Peyer's patch (tissue), 4 donors: ENCODE data around the gene CDH4. TPM values are rescaled to one million over a fixed set of nuclear protein-coding genes. Genes with fewer than 3 reads are reported as not detected.

Source experiments
- DNase-seq, 3 donors: peaks; one replicate each; pipeline ENCODE4 v3.0.0-alpha.2; 2017 to 2019
- H3K27ac ChIP-seq, 4 donors: fragments of 200-600 bp; sonication (generic); one replicate each; pipeline ENCODE4 v1.5.1; 2016 to 2019
- H3K27me3 ChIP-seq, 2 donors: fragments of 200-600 bp; sonication (generic); one replicate each; pipeline ENCODE4 v1.5.1; 2019
- H3K36me3 ChIP-seq, 3 donors: fragments of 200-600 bp; sonication (generic); one replicate each; pipeline ENCODE4 v1.5.1; 2016 to 2019
- H3K4me1 ChIP-seq, 4 donors: fragments of 200-600 bp; sonication (generic); one replicate each; pipeline ENCODE4 v1.5.1; 2016 to 2019
- H3K4me3 ChIP-seq, 4 donors: fragments of 200-600 bp; sonication (generic); 1 replicate in 3 of 4; 2 replicates in 1 of 4; pipeline ENCODE4 v1.5.1; 2016 to 2019; ENCODE audit warnings: mild to moderate bottlenecking in 1 of 4
- H3K9me3 ChIP-seq, 4 donors: fragments of 200-600 bp; sonication (generic); one replicate each; pipeline ENCODE4 v1.5.1; 2016 to 2019; ENCODE audit warnings: mild to moderate bottlenecking in 1 of 4
- POLR2A ChIP-seq, 2 donors: fragments of 450-650 bp; IDR thresholded peaks; one replicate each; pipeline ENCODE4 v1.5.1; 2017; ENCODE audit warnings: antibody characterized with exemption in 2 of 2, mild to moderate bottlenecking in 2 of 2, moderate library complexity in 2 of 2
- total RNA-seq, 4 donors: library from RNA; depleted of rRNA; stranded (reverse); fragments of >200 nt; gene quantifications; one replicate each; pipeline ENCODE4 v1.1.0, GENCODE V29; 2016
- TF ChIP-seq, protein P1 (sequence below), 6 experiments: fragments of 450-650 bp in 4 of 6; fragments of 200-600 bp in 2 of 6; sonication (generic) in 1 of 6; IDR thresholded peaks; one replicate each; pipeline ENCODE4 v1.5.1; 2017 to 2019; ENCODE audit warnings: antibody characterized with exemption in 6 of 6, mild to moderate bottlenecking in 3 of 6, moderate library complexity in 1 of 6

CDH4 gene
- total RNA-seq, 4 donors from 2014 or later = 0.27 TPM; not detected in 3

DNA sequence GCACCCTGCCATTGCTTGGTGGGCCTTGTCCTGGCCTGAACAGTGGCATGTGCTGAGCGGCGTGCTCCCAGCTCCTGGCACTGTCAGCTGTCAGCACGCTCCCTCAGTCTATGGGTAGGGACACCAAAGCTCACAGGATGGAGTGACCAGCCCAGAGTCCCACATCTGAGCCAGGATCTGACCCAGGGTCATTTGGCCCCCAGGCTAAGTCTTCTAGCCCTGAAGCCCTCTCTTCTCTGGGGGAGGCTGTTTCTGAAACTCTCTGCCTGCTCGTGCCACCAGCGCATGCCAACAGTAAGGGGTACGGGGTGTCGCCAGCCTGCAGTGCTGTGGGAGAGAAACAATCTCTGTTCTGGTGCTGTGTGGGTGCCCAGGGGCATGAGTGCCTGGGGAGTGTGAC, 37.1 kb downstream of the CDH4 start:
- TF ChIP-seq, protein P1, sequence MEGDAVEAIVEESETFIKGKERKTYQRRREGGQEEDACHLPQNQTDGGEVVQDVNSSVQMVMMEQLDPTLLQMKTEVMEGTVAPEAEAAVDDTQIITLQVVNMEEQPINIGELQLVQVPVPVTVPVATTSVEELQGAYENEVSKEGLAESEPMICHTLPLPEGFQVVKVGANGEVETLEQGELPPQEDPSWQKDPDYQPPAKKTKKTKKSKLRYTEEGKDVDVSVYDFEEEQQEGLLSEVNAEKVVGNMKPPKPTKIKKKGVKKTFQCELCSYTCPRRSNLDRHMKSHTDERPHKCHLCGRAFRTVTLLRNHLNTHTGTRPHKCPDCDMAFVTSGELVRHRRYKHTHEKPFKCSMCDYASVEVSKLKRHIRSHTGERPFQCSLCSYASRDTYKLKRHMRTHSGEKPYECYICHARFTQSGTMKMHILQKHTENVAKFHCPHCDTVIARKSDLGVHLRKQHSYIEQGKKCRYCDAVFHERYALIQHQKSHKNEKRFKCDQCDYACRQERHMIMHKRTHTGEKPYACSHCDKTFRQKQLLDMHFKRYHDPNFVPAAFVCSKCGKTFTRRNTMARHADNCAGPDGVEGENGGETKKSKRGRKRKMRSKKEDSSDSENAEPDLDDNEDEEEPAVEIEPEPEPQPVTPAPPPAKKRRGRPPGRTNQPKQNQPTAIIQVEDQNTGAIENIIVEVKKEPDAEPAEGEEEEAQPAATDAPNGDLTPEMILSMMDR (IDR thresholded peaks at IDR 0.05) = no peak
- no peak for TF ChIP-seq POLR2A (IDR thresholded peaks at IDR 0.05)
- Histone ChIP-seq H3K27ac (no peak overlapping the region), H3K27me3 (no peaks in the 10 kb centered on the region), H3K4me1 (no peaks in the 10 kb centered on the region), H3K36me3 (no peaks in the 10 kb centered on the region), H3K9me3 (no peaks in the 10 kb centered on the region), H3K4me3 (no peak overlapping the region)
- DNase-seq = no peak

DNA sequence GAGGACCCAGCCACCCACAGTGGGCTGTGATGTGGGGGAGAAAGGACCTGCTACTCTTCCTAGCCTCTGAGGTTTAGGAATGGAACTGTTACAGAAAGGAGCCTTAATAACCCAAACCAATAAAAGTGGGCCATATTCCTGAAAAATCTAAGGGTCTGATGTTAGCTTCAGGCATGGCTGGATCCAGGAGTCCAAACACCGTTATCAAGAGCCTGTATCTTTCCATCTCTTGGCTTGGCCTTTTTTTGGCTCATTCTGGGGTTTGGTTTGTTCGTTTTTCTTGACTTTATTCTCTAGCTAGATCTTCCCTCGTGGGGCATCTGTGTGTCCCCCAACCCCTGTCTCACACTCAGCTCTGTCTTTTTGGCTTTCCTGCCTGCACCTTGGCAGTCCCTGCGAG, 38.7 kb downstream of the CDH4 start:
- Histone ChIP-seq H3K36me3 (no peaks in the 10 kb centered on the region), H3K27me3 (no peaks in the 10 kb centered on the region), H3K4me1 (no peaks in the 10 kb centered on the region), H3K4me3 (no peak overlapping the region), H3K27ac (no peak overlapping the region), H3K9me3 (no peaks in the 10 kb centered on the region)
- TF ChIP-seq, protein P1 (IDR thresholded peaks at IDR 0.05) = no peak
- no peak for TF ChIP-seq POLR2A (IDR thresholded peaks at IDR 0.05)
- DNase-seq = no peak

DNA sequence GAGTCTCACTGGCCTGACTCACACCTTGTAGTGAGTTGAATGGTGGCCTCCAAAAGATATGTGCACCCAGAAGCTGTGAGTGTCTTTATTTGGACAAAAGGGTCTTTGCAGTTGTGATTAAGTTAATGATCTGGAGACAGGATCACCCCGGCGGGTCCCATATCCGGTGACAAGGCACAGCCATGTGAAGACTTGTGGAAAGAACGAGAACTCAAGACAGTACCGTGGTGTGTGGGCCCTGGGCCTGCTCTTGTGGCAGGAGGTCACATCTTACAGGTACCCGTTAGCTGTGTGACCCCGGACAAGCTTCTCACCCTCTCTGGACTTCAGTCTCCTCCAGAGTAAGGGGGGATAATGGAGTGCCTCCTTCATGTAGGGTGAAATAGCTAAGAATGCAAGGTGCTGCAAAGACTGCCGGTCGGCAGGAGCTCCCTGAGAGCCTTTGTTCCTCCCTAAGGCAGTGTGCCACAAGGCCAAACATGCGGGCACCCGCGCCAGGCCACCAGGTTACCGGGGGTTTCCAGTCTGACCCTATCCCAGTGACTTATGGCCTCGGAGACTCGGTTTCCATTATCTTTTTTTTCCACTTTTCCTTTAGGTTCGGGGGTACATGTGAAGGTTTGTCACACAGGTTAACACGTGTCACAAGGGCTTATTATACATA, 39.2 kb downstream of the CDH4 start:
- no peak for DNase-seq

DNA sequence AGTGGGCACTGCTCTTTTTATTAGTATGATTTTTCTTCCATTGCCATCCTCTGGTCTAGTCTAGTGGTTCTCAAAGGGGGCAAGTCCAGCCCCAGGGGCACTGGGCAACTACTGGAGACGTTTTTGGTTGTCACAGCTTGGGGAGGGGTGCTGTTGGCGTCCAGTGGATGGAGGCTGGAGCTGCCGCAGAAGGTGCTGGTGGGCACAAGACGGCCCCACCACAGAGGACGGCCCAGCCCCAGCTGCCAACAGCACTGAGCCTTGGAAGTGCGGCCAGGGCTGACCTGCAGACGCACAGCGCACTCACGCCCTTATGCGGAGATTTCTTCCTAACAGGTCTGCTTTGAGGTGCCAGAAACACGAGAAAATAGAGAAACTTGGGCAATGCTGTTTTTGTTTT, 40.3 kb downstream of the CDH4 start:
- no peak for TF ChIP-seq POLR2A (IDR thresholded peaks at IDR 0.05)
- TF ChIP-seq, protein P1 (IDR thresholded peaks at IDR 0.05) = no peak
- no peak for DNase-seq

More for the DNA sequence above, 39.2 kb downstream of the CDH4 start:
- no peak overlapping the region for H3K4me3 ChIP-seq
- H3K36me3 ChIP-seq = no peaks in the 10 kb centered on the region
- H3K27me3 ChIP-seq = no peaks in the 10 kb centered on the region
- H3K4me1 ChIP-seq = no peaks in the 10 kb centered on the region
- no peak for TF ChIP-seq POLR2A (IDR thresholded peaks at IDR 0.05)
- TF ChIP-seq, protein P1 (IDR thresholded peaks at IDR 0.05) = no peak
- no peaks in the 10 kb centered on the region for H3K9me3 ChIP-seq
- H3K27ac ChIP-seq = no peak overlapping the region

DNA sequence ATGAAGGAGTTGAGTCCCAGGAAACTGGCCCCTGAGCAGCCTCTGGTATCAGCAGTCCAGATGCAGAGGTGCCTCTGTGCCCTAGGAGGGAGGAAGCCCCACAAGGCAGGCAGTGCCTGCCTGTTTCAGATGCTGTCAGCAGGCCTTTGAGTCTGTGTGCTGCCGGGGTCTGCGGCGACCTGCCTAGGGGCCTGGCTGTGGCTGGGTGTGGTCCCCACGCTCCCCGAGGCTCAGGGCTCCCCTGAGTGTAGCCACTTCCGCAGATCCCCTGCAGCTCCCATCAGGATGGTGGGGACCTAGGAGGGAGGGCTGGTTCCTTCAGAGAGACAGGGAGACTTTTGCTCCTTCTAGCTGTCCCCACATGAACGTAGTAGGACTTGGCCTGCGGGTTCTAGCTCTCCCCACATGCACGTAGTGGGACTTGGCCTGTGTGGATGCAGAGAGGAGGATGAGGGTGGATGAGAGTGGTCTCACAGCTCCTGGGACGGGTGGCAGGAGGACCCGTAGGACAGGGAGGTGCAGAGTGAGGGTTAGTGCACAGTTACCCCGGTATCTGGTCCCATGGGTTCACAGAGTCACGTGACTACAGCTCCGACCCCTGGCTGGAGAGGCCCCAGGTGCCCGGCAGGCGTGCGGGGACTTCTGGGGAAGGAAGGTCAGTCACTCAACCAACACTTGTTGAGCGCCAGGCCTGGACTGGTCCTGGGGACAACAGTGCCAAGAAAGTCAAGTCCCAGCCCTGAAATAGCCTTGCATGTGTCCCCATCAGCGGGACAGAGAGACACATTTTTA, 41.0 kb downstream of the CDH4 start:
- H3K27me3 ChIP-seq = no peaks in the 10 kb centered on the region
- TF ChIP-seq, protein P1 (IDR thresholded peaks at IDR 0.05) = no peak
- TF ChIP-seq POLR2A (IDR thresholded peaks at IDR 0.05) = no peak
- no peak for DNase-seq
- no peaks in the 10 kb centered on the region for H3K36me3 ChIP-seq
- H3K4me1 ChIP-seq = no peaks in the 10 kb centered on the region
- no peak overlapping the region for H3K27ac ChIP-seq
- H3K4me3 ChIP-seq = no peak overlapping the region
- H3K9me3 ChIP-seq = no peaks in the 10 kb centered on the region

More for the DNA sequence above, 40.3 kb downstream of the CDH4 start:
- H3K27me3 ChIP-seq = no peaks in the 10 kb centered on the region
- H3K4me3 ChIP-seq = no peak overlapping the region
- no peaks in the 10 kb centered on the region for H3K9me3 ChIP-seq
- no peaks in the 10 kb centered on the region for H3K4me1 ChIP-seq
- H3K36me3 ChIP-seq = no peaks in the 10 kb centered on the region
- H3K27ac ChIP-seq = no peak overlapping the region
